ENCODE data around the gene FSD1.
"Not testable (repeated sequence)": the region's sequence is repeated elsewhere in the genome, so short reads cannot be mapped to it uniquely, and the experiment has no call there.

The FSD1 gene

GRCh38 chr19:4319067-4319718 is 14.8 kb downstream of the FSD1 start:
- DNase-seq (ENCODE audit: low read depth in 2 of 2): no peak

DNA sequence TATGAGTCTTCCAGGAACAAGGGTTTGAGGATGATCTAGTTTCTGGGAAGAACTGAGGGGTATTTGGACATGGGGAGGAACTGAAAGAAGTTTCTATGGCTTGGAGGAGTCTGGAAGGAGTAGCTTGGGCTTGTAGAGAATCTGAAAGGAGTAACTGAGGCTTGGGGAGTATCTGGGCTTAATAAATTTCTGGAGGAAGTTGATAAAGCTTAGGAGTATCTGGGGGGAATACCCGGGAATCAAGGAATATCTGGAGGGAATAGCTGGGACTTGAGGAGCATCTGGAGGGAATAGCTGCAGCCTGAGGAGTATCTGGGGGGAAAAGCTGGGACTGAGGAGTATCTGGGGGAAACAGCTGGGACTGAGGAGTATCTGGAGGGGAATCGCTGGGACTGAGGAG is 16.0 kb downstream of the FSD1 start:
- DNase-seq (ENCODE audit: low read depth in 2 of 2): no peak

GRCh38 chr19:4322942-4323665 is 18.7 kb downstream of the FSD1 start:
- DNase-seq (ENCODE audit: low read depth in 2 of 2): no peak

- no peak for DNase-seq (ENCODE audit: low read depth in 2 of 2)
Measured at GRCh38 chr19:4323692-4324091, 19.3 kb downstream of the FSD1 start.

DNA sequence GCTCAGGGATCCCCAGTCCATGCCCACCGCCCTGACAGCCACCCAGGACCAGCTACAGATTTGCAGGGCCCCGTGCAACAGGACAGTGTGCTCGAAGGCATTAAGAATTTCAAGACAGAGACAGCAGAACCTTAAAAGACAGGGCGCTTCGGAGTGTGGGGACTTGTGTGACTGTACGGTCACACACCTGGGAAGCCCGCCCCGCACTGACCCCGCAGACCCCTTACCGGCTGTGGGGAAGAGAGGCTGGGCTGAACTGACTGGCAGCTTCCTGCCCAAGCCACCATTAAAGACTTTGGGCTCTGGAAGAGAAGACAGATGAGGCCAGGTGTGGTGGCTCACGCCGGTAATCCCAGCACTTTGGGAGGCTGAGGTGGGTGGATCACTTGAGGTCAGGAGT is 19.8 kb downstream of the FSD1 start:
- no peak for DNase-seq (ENCODE audit: low read depth in 2 of 2)

GRCh38 chr19:4326215-4326836 is 21.9 kb downstream of the FSD1 start:
- DNase-seq (ENCODE audit: low read depth in 2 of 2): no peak

DNA sequence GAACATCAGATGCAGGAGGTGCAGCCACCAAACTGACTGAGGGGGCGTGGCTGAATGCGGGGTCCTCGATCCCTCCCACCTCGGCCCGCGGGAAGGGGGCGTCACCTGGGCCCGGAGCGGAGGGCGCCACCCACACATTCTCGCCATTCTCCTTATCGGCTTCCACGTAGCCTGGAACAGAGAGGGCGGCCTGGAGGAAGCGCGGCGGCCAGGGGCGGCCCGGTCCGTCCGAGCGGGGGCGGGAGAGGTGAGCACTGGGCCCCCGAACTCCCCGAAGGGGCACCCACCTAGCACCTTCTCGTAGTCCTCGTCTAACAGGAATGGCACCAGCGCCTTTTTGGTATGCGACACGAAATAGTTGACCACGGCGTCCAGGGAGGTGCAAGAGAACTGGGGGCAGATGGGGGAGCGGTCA is 22.4 kb downstream of the FSD1 start:
- no peak for DNase-seq (ENCODE audit: low read depth in 2 of 2)

DNA sequence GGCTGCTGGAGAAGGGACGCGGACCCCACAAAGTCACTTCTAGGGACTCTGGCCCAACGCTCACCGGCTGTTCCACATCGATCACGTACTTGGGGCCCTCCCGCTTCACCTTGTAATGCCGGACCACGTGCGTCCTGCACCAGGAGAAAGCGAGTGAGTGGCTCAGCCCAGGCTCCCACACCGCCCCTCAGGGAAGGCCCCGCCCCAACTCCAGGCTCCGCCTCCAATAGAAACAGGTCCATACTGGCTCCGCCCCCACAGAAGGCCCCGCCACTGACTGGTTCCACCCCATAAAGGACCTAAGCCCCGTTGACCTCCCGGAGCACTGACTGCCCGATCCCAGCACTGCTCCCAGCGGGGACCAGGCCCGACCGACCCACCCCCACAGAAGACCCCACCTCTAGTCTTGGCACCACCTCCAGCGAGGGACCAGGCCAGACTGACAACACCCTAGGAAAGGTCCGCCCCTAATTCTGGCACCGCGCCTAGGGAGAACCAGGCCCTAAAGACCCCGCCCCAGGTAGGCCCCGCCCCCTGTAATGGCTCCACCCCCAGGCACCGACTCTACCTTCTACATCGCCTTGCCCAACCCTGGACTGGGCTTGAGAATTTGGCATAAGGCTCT is 23.0 kb downstream of the FSD1 start:
- DNase-seq (ENCODE audit: low read depth in 2 of 2): peak in 1 of 2 donors; percentile 54

DNA sequence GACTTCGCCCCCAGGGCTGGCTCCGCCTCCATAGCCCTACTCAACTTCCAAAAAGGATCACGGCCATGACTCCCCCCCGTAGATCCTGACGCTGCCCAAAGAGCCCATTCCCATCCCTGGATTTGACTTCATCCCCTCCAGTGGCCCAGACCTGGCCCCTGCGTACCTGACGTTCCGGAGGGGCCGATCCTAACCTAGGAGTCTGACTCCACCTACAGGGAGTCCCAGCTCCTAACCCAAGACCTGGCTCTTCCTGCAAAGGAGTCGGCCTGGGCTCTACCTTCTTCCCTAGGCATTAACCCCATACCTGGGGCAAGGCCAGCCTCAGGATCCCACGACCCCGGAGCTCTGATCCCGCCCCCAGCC is 23.5 kb downstream of the FSD1 start:
- DNase-seq (ENCODE audit: low read depth in 2 of 2): no peak

DNA sequence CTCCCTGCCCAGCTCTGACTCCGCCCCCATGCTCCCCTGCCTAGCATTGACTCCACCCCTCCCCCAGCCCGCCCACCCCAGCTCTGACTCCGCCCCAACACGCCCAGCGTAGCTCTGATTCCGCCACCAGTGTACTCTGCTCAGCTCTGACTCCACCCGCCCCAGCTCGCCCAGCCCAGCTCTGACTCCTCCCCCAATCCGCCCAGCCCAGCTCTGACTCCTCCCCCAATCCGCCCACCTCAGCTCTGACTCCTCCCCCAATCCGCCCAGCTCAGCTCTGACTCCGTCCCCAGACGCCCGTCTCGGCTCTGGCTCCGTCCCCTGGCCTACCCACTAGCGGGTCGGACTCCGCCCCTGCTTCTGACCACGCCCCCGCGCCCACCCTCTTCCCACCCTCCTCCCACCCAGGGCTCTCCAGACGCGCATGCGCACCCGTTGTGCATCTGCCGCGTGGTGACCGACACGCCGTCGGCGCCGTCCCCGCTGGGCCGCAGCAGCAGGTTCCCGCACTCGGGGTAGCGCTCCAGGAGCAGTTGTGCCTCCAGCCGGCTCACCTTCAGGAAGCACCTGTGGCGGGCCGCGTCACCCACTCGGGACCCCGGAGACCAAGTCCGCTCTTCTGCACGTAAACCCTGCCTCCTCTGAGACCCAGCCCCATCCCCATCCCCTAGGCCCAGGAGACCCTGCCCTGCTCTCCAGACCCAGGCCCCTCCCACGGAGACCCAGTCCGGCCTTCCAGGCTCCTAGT is 24.0 kb downstream of the FSD1 start:
- DNase-seq (ENCODE audit: low read depth in 2 of 2): peak; percentile 88 to 98

DNA sequence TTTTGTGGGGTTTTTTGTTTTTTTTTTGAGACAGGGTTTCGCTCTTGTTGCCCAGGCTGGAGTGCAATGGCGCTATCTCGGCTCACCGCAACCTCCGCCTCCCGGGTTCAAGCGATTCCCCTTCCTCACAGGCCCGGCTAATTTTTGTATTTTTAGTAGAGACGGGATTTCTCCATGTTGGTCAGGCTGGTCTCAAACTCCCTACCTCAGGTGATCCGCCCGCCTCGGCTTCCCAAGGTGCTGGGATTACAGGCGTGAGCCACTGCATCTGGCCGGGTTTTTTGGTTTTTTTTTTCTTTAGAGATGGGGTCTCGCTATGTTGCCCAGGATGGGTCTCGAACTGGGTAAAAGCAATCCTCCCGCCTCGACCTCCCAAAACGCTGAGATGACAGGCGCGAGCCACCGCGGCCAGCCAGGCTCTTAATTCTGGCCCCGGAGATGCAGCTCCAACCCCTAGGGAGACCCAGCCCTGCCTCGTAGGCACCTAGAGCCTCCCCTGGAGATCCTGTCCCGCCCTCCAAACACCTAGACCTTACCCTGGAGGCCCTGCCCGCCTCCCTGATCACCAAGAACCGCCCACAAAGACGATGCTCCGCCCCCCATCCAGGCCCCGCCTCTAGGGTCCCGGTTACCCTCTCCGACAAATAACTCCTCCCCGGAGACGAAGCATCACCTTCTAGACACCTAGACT is 24.7 kb downstream of the FSD1 start:
- DNase-seq (ENCODE audit: low read depth in 2 of 2): not testable (repeated sequence)

GRCh38 chr19:4329858-4330257 is 25.5 kb downstream of the FSD1 start:
- DNase-seq (ENCODE audit: low read depth in 2 of 2): no peak

- DNase-seq (ENCODE audit: low read depth in 2 of 2): no peak
Measured at GRCh38 chr19:4334929-4335570, 30.7 kb downstream of the FSD1 start.

DNA sequence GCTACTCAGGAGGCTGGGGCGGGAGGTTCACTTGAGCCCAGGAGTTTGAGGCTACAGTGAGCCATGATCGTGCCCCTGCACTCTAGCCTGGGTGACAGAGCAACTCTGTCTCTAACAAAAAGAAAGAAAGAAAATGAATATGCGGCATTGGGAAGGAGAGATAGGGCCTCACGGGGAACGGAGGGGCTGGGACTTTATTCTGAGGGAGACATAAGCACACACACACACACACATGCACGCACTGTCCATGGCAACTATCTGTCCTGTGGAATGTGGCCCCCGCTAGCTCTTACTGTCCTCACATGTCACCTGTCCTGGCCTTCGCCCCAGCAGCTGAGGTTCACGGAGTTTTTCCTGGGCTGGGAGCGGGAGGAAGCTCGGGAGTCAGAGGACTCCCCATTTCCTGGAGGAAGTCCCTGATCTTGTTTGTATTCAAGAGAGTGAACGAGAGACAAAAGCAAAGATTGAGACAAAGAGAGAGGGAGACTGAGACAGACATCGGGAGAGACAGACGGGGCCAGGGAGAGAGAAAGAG is 33.6 kb downstream of the FSD1 start:
- no peak for DNase-seq (ENCODE audit: low read depth in 2 of 2)

GRCh38 chr19:4338441-4339355 is 34.3 kb downstream of the FSD1 start, which contains the start of gene STAP2:
Gene STAP2, minus strand, starts transcription at chr19:4338827. Its CDS starts 74 bp downstream, at chr19:4338753.
- no peak for DNase-seq (ENCODE audit: low read depth in 2 of 2)

- no peak for DNase-seq (ENCODE audit: low read depth in 2 of 2)
Measured at GRCh38 chr19:4342314-4342614, 37.9 kb downstream of the FSD1 start.

- DNase-seq (ENCODE audit: low read depth in 2 of 2): peak; percentile 72 to 74
Measured at GRCh38 chr19:4342615-4343369, 38.4 kb downstream of the FSD1 start.

DNA sequence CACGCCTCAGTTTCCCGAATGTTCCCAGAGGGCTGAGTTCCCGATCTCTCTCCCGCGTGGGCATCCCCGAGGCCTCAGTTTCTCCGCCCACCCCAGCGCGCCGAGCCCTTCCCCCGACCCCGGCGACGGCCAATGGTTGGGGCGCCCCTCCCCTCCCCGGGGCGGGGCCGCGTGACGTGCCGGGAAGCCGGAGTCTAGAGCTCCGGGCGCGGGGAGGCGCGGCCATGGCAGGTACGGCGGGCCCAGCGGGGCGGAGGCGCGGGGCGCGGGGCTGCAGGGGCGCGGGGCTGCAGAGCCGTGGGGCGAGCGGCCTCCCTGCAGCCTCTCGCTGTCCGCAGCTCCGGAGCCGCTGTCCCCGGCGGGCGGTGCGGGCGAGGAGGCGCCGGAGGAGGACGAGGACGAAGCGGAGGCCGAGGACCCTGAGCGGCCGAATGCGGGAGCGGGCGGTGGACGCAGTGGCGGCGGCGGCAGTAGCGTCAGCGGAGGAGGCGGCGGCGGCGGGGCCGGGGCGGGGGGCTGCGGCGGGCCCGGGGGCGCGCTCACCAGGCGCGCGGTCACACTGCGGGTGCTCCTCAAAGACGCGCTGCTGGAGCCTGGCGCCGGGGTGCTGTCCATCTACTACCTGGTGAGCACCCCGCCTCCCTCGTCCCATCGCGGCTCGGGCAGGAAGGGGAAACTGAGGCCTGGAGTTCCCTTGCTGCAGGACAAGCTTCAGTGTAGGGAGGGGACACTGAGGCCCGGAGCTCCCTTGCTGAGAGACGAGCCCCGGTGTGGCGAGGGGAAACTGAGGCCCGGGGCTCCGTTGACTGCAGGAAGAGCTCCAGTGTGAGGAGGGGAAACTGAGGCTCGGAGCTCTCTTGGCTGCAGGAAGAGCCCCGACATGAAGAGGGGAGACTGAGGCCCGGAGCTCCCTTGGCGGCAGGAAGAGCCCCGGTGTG is 39.2 kb downstream of the FSD1 start, which contains the start of gene MPND:
MPND (plus strand) TSS at position 193 of the 938 bp plus-strand sequence; CDS start at position 225, 32 bp downstream.
- DNase-seq (ENCODE audit: low read depth in 2 of 2): peak; percentile 75 to 86
